HG03378 (cell line): ENCODE data around the gene PLET1.

Experiments
- ATAC-seq: cut with Tn5 transposase; IDR thresholded peaks from one replicate; pipeline ENCODE4 v1.9.1; 2021; ENCODE audit warnings: mild to moderate bottlenecking, moderate library complexity; ENCODE audit not compliant: unreplicated experiment

The PLET1 gene, protein sequence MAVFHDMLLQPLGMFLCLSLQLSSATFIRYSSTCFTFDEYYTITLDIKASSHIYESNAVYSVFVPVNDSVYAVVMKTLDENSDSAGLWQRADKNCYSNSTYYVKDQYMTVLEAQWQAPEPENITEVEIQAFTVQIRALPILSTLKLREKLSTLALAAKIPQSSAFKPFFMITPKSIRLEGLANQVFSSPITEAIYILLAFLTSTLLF

DNA sequence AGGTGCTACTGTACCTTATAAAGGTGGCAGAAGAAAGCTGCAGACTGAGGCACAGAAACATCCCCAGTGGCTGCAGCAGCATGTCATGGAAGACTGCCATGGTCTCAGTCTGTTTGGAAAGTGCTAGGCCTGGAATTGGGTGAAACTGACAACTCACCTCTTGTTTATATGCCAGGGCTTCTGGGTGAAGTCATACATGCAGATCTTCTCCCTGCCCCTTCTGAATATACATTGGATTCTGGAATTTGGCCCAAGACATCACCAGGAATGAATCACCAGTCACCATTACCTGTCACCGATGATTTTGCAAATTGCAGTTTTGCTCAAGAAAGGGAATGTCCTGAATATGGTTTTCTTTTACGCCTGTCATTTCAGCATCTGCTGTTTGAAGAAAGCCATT is at the start of gene PLET1:
PLET1 (minus strand) TSS at position 371 of the 400 bp plus-strand sequence; CDS start at position 100, 271 bp downstream.
- ATAC-seq, result no peak

DNA sequence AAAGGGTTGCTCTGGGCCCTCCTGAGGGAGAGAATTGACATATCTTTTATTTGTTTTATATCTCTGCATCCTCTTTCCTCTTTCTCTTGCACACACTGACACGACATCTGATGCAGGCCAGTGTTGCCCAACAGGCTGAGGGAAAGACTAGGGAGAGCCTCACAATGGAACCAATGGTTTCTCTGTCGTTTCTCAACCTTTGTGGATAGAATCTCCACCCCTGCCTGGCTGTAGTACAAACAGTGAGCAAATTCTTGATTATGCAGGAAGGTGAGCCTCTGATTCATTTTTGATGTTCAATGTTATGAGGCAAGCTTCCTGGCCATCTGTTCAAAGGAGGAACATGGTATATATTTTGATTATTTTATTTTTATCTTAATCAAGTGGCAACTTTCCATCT is 49.8 kb upstream of the PLET1 start:
- ATAC-seq, result no peak

DNA sequence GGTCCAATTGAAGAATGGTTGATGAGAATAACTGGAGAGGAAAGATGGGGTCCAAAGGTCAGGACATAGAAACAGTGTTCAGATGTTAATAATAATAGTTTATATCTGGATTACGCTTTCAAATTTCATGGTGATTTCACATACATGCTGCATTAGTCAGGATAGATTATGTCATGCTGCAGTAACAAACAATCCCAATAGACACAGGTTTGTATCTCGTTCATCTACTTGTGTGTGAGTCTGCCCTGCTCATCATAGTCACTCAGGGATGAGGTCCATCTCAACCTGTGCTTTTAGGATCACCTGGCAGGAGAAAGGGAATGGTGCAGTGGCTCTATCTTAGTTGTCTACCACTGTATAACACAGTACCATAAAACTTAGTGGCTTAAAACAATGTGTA is 48.0 kb upstream of the PLET1 start:
- ATAC-seq, result no peak

DNA sequence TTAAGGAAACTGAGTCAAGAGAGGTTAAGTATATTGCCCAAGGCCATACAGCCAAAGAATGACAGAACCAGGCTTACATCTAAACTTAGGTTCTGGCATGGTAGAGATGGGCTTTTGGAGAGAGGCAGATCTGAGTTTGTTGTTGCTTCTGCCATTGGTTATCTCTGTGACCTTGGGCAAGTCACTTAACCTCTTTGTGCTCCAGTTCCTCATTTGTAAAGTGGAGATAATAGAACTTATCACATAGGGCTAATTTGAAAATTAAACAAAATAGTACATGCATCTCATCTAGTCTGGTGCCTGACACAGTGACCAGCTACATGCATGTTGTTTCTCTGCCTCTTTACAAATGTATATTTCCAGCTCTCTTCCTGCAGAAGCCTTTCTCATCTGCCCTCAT is 47.0 kb upstream of the PLET1 start:
- ATAC-seq, result no peak

DNA sequence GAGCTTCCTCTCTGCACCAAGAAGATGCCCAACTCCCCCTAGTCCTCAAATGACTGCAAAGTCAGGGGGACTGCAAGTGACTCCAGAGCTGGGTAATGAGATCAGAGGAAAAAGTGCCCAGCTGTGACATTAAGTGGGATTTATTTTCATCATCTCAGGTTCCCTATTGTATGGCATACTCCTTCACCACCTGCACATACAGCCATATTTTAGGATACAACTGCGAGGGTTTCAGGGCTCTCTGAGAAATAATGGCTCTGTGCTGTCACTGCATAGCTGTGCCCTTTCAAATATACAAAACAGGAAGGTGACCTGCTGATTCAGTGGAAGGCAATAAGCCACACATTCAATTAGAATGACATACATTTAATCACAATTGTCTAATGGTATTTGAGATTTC is 45.6 kb upstream of the PLET1 start:
- no peak for ATAC-seq

DNA sequence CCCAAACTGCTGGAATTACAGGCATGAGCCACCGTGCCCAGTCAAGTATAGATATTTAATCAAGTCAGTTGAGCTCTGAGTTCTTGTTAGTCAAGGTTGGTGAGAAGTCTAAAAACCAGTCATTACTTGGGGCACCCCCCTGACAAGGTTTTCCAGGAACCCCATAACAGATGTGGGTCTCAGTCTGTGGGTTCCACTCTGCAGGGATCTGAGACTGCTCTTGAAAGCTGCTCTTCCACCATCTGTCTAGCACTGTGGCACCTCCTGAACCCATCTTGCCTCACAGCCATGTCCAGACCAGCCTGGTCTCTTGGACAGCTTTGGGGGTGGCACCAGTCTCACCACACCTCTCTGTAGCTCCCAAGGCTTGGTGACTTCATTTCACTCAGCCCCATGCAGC is 44.3 kb upstream of the PLET1 start:
- no peak for ATAC-seq

DNA sequence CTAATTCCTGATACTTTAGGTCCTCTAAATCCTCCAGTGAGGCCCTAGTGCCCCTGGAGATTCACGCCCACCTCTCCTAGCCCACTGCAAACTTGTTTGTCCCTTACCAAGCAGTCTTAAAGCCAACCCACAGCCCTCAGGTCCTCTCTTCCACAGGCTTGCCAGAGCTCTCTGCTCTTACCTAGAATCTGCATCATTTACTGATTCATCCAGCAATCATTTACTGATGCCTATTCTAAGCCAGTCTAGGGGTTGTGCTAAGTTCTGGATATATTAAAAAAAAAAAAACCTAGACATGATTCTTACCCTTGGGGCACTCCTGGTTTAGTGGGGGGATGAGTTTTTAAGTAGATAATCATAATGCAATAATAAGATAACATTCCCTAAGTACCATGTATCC is 43.0 kb upstream of the PLET1 start:
- ATAC-seq, result no peak

DNA sequence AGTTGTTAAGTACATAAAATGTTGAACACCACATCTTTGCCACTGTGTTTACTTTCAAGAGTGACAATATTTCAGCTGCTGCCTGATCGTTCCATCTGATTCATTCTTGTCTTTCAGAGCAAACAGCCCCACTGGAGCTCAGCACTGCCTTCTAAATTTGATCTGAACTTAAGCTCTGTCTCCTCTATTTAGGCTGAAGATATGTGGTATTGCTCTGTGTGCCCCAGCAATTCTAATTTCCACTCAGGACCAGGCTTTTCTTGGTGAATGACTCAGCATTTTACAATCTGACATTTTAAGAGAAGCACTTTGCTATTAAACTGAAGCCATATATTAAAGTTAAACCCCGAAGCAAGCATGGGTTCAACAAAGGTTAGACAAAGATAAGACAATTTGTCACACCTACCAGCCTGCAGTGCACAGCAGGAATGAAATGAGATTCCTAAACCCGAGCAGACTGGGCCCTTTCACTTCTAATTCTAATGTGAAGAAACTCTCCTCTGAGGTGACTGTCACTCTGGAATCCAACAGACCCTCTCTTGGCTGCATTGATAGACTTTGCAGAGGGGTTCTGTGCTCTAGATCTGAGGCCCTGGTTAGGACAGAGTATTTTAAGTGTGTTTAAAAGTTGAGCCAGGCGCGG is 41.7 kb upstream of the PLET1 start:
- no peak for ATAC-seq

DNA sequence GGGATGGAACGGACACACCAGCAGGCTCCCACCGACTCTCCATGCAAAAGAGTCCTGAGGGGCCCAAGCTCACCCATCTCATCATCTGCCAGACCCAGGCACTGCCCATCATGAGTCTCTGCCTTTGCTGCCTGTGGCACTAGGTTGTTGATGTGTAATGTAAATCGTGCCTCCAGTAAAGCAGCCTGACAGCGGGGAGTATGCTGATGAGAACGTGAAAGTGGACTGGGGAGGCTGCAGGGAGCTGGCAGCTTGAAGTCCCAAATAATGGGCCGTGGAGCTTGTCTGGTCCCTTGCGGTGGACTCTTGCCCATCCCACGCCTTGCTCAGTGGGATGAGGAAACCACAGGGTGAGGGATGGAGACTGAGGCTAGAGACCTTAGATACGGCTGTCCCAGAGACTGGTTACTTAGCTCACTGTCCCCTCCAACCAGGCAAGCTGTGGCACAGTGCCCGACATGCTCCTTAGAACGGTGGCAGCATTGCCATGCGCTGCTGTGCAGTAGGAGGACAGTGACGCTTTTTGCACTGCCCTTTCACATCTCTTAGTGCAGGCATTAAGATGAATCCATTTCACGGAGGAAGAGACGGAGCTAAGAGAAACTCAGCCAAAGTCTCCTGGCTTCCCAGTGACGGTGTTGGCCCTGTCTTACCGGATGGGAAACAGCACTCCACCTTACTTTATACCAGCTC is 39.6 kb upstream of the PLET1 start:
- ATAC-seq, result no peak

DNA sequence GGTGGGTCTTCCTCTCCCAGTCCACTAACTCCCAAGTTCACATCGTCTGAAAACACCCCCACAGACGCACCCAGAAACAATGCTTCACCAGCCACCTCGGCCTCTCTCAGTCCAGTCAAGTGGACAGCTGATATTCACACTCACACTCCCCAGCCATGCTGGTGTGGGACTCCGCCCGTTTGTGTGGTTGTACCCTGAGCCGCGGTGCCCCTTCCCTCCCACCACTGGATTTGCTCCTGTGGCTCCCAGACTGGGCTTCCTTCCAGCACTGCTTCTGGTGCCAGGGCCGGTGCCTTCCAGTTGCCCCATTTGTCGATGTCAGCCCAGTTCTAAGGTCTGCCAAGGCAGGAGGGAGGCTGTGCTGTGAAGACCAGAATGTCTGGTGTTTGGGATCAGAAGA is 37.9 kb upstream of the PLET1 start:
- no peak for ATAC-seq

DNA sequence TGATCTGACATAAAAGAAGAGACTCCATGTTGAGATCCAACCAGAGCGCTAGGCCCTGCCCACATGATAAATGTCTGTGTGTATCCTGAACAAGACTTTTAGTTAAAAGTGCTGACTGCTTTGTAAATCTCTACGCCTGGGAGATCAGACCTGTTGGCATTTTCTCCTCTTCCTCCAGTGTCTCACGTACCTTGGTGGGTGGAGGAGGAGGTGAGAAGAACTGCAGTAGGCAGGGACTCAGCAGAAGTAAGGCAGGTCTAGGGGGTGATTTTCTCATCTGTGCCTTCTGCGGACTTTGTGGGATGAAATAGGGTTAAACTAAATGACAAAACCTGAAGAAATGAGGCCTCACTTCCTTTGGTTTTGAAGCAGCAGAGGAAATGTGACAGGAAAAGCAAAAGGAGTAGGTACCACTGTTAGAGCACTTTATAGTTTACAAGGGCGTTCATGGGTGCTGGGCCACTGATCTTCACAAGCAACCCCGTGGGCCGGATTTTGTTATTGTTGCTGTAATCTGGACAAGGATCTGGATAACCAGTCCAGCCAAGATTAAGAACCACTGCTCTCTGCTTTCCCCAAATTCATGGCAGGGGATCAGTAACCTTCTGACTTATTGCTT is 36.7 kb upstream of the PLET1 start:
- no peak for ATAC-seq

DNA sequence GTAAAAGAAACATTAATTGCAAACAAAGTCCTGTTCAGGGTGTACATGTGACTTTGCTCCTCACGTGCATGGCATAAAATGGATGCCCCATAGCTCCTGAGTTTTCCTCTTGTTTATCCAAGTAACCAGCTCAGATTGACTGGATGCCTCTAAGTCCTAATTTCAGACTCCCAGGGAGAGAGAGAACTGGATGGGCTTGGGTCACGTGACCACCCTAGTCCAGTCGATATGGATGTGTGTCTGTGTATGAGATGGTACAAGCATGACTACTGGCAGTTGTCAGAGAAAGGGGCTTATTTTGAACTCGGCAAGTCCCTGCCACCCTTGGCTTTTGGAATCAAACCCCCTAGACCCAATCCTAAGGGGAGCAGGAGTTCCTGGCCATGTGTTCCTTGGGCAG is 35.4 kb upstream of the PLET1 start:
- no peak for ATAC-seq

DNA sequence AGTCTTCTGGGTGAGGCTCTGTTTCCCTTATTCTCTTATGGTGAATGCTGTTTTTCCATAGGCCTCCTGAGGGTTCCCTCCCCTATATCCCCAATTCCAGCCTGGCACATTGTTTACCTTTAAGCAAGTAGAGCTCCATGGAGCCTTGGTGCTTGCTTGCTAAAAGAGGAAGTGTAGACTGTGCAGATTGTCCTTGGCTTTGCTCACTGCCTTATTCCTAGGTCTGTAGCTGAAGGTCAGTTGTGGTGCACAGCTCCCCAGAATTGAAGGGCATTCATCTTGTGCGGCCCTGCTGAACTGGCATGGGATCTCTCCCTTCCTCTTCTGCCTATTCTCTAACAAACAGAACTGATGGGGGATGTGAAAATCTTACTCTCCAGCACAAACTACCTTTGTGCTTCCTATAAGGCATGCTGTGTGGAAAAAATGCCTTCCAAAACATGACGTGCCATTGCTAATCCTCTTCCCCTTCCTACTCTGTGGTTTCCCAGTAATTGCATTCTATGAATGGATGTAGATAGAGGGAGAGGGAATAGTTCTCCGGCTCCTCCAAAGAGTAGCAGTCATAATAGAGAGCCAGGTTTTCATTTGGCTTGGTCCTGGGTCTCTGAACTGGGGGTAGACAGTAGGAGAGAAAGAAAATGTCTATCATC is 34.2 kb upstream of the PLET1 start:
- no peak for ATAC-seq

DNA sequence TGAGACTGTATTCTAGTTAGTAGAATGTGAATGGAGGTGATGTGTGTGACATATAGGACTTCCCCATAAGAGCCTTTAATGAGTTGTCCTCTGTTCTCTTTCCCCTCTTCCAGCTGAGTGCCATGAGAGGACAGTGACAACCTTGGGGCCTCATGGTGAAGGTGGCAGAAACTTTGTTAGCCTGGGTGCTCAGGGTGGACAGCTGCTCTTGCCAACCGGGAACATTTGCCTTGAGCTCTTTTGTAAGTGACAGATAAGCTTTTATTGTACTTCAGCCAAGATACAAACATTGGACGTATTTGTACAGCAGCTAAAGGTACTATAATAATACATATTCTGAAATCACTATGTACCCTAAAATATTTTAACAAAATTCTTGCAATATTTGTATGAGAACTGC is 33.0 kb upstream of the PLET1 start:
- ATAC-seq, result no peak

DNA sequence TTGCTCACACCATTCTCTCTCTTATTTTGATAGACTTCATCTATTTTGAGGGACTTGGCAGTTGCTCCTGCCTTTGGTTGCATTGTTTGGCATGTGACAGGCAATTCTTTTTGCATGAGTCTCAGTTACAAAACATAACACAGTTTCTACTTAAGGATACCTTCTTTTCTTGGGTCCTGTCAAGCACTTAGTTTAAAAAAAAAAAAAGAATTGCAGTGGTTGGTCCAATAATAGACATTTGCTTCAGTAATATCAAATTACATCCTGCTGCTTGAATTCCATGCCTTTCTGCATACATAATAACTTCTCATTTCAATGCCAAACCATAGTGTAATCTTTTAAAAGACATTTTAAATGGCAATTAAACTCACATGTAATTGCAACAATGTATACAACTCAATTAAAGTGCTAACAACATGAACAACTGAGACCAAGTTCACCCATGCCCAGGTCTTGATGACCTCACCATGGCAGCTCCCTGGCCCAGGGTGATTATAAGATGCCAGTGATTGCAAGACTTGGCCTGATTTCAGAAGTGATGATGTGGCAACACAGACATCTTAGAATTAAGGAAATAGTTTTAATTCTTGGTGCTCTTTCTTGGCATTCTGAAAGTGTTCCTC is 32.2 kb upstream of the PLET1 start:
- ATAC-seq, result no peak

DNA sequence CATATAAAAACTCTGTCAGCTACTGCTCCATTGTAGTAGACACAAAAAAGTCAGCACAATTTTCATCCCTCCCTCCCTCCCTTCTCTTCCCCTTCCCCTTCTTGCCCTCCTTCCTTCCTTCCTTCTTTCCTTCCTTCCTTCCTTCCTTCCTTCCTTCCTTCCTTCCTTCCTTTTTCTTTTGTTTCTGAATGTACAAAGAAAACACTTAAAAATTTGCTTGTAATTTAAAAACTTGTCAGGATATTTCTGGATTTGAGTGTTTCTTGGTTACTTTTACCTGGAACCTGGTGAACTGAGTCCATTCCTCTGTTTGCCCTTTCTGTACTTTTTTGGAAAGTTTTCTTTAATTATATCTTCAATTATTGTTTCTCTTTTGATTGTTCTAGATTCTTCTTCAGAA is 31.5 kb upstream of the PLET1 start:
- ATAC-seq, result no peak

DNA sequence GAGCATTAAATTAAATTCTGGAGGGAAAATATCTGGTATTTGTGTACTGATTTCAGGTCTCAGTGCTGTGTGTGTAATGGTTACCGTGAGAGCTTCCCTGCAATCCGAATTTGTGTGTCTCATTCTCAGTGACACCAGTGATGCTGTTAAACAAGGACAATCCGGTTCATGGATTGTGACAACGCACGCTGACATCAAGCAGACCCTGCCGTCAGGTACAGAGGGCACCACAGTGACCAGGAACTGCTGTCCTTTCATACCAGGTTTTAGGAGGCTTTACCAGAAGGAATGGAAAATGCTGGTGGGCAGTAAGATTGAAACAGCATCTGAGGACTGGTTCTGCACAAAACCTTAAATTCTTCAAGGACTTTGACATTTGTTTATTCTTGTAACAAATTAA is 30.5 kb upstream of the PLET1 start:
- no peak for ATAC-seq

DNA sequence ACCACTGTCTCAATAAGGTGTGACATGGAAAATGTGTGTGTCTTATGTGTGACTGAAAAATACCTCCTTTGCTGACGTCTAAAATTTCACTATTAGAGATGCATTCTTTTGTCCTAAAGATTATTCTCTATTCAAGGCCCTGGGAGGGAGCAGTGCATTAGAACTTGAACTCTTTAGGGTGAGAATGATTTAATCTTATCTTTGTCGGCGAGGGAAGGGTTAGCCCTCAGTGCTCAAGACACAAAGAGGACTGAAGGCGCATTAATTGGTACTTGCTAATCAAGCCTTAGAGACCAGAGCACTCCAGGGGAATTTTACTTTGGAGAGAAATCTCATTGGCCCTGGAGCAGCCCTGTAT is 29.8 kb upstream of the PLET1 start:
- no peak for ATAC-seq

DNA sequence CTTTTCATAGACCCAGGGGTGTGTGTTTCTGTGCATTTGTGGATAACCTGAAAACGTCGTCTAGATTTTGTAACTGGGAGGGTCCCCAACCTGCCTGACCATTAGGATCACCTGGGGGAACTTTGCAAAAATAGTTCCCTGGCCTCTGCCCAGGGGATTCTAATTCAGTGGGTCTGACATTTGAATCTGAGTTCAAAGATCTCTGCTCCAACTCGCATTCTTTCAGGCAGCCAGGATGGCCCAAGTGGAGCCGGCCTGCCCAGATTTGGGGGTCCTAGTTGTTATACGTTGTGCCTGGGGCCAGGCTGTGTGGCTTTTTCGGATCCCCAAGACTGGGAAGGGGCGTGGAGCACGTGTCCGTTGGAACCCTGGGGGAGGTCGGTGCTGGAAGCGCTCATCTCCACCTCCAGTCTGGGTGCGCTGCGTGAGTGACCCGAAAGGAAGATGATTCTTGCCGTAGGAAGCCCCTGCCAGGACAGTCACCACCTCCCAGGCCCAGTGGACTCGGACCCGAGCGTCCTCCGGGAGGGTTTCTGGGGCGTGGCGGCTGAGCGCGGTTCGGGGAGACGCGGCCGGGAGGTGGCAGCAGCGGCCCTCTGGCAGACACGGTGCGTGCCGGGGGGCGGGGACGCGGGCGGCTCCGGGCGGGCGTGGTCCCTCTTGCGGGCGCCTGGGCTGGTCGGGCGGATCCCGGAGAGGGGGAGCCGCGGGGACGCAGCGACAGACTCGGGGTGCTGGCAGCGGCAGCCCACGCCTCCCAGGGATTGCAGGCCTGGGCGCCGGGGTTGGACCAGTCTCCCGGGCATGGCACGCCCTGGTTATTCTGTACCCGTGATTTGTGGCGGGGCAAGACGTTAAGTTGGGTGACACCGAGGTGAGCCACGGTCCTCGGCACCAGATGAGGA is 29.2 kb upstream of the PLET1 start:
- peak; percentile 54 for ATAC-seq

DNA sequence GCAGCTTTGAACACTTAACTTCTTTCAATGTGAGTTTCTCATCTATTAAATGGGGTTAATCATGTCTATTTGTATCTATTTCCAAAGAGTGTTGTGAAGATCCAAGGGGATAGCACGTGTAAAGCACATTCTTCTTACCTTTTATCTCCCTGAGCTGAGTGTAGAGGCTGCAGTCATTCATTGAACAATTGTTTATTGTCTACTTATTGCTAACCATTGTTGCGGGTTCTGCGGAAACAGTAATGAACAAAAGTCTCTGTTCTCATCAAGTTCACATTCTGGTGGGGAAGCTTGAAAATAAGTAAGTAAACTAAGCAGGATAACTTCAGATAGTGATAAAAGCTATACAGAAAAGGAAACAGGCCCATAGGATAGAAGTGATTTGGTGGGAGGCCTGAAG is 27.4 kb upstream of the PLET1 start:
- ATAC-seq, result no peak
